Ascending aorta (tissue), 2 donors: ENCODE measurements around the gene KCND3. TPM values are rescaled to one million over a fixed set of nuclear protein-coding genes. Genes with fewer than 3 reads are reported as not detected.
A peak's percentile ranks its signal among the peaks of the same experiment; 100 is the strongest.

Experiments
- DNase-seq, 2 donors: peaks; one replicate each; pipeline ENCODE4 v3.0.0-alpha.2; 2019; ENCODE audit warnings: low spot score in 2 of 2
- H3K27ac ChIP-seq, 2 donors: fragments of 200-600 bp; sonication (generic); one replicate each; pipeline ENCODE4 v1.5.1; 2016 to 2017; ENCODE audit warnings: mild to moderate bottlenecking in 1 of 2
- H3K27me3 ChIP-seq: fragments of 200-600 bp; sonication (generic); one replicate; pipeline ENCODE4 v1.5.1; 2017
- H3K36me3 ChIP-seq, 2 donors: fragments of 200-600 bp; sonication (generic); one replicate each; pipeline ENCODE4 v1.5.1; 2016
- H3K4me1 ChIP-seq, 2 donors: fragments of 200-600 bp; sonication (generic); one replicate each; pipeline ENCODE4 v1.5.1; 2016 to 2017; ENCODE audit warnings: mild to moderate bottlenecking in 1 of 2
- H3K4me3 ChIP-seq, 2 donors: fragments of 200-600 bp; sonication (generic); one replicate each; pipeline ENCODE4 v1.5.1; 2016 to 2017; ENCODE audit warnings: mild to moderate bottlenecking in 1 of 2
- H3K9me3 ChIP-seq, 2 donors: fragments of 200-600 bp; sonication (generic); one replicate each; pipeline ENCODE4 v1.5.1; 2016
- CTCF ChIP-seq, 3 experiments: fragments of 200-600 bp in 2 of 3; fragments of 450-650 bp in 1 of 3; sonication (generic) in 2 of 3; IDR thresholded peaks; one replicate each; pipeline ENCODE4 v1.5.1; 2016 to 2019; ENCODE audit warnings: antibody characterized with exemption in 3 of 3, mild to moderate bottlenecking in 1 of 3, moderate library complexity in 1 of 3
- intact Hi-C: fragments of 100-400 bp; cut with DNase I; formaldehyde crosslinking; loops from one replicate; pipeline ENCODE4 v1.15.1; 2023
- total RNA-seq: library from RNA; depleted of rRNA; stranded (reverse); fragments of >200 nt; gene quantifications from one replicate; pipeline ENCODE4 v1.1.0, GENCODE V29; 2016

The KCND3 gene
- total RNA-seq, 1 donor from 2014 or later, result 13.3 TPM

GRCh38 chr1:111739925-111740765 is 249.3 kb downstream of the KCND3 start:
- intact Hi-C loops, result loop anchor here (1.0 to 10.0 kb wide), 5 partner anchors 15 to 965 kb away; partner anchors contain the start of genes DDX20 and RHOC
- Histone ChIP-seq H3K27ac (peak overlapping the region; percentile 95), H3K36me3 (no peaks in the 10 kb centered on the region), H3K27me3 (no peaks in the 10 kb centered on the region), H3K4me3 (peak overlapping the region; percentile 78 to 88), H3K4me1 (peaks cover 0 to 14% of the 10 kb centered on the region in 2 donors), H3K9me3 (no peaks in the 10 kb centered on the region)
- DNase-seq, result peak in 1 of 2 donors; percentile 87
- TF ChIP-seq CTCF (IDR thresholded peaks at IDR 0.05), result peak in 1 of 3 experiments; percentile 6

- no peaks in the 10 kb centered on the region for H3K9me3 ChIP-seq
- H3K36me3 ChIP-seq, result no peaks in the 10 kb centered on the region
- peaks cover 0 to 14% of the 10 kb centered on the region in 2 donors for H3K4me1 ChIP-seq
- intact Hi-C loops, result loop anchor here (1.0 to 10.0 kb wide), 5 partner anchors 16 to 965 kb away; partner anchors contain the start of genes DDX20 and RHOC
- peak; percentile 77 to 93 for DNase-seq
- peak within 1 kb of the TSS; percentile 95 for H3K27ac ChIP-seq
- TF ChIP-seq CTCF (IDR thresholded peaks at IDR 0.05), result peak in 1 of 3 experiments; percentile 25
- peak within 1 kb of the TSS; percentile 78 to 88 for H3K4me3 ChIP-seq
- H3K27me3 ChIP-seq, result no peaks in the 10 kb centered on the region
These were observed 250.1 kb downstream of the KCND3 start, which contains the start of gene INKA2 for GRCh38 chr1:111739194-111739924. TSS of gene INKA2 (minus strand) at chr1:111739395. CDS start at chr1:111739242, 153 bp downstream.

- Histone ChIP-seq H3K36me3 (no peaks in the 10 kb centered on the region), H3K4me1 (peaks cover 0 to 14% of the 10 kb centered on the region in 2 donors), H3K9me3 (no peaks in the 10 kb centered on the region), H3K27ac (peak overlapping the region; percentile 95), H3K27me3 (no peaks in the 10 kb centered on the region), H3K4me3 (peak overlapping the region; percentile 78 to 88)
- peak in 1 of 2 donors; percentile 91 for DNase-seq
- intact Hi-C loops, result loop anchor here (1.0 to 10.0 kb wide), 5 partner anchors 17 to 966 kb away; partner anchors contain the start of genes DDX20 and RHOC
- TF ChIP-seq CTCF (IDR thresholded peaks at IDR 0.05), result peak in 1 of 3 experiments; percentile 18
These were observed 250.9 kb downstream of the KCND3 start for GRCh38 chr1:111738436-111739193.

GRCh38 chr1:111738133-111738435 is 251.4 kb downstream of the KCND3 start:
- Histone ChIP-seq H3K4me3 (peak overlapping the region; percentile 78 to 88), H3K4me1 (peaks cover 0 to 14% of the 10 kb centered on the region in 2 donors), H3K9me3 (no peaks in the 10 kb centered on the region), H3K36me3 (no peaks in the 10 kb centered on the region), H3K27me3 (no peaks in the 10 kb centered on the region), H3K27ac (peak overlapping the region; percentile 95)
- no peak for DNase-seq
- intact Hi-C loops, result loop anchor here (2.0 to 10.0 kb wide), 4 partner anchors 21 to 967 kb away; partner anchors contain the start of gene RHOC
- no peak for TF ChIP-seq CTCF (IDR thresholded peaks at IDR 0.05)
